CD4-positive, alpha-beta T cell treated with Interleukin-15 for 1 hour (primary cell): ENCODE results near the gene RNF217.
"Not testable (repeated sequence)": the region's sequence is repeated elsewhere in the genome, so short reads cannot be mapped to it uniquely, and the experiment has no call there.

Source experiments
- DNase-seq: peaks from one replicate; pipeline ENCODE4 v3.0.0-alpha.2; 2020

RNF217 gene, protein sequence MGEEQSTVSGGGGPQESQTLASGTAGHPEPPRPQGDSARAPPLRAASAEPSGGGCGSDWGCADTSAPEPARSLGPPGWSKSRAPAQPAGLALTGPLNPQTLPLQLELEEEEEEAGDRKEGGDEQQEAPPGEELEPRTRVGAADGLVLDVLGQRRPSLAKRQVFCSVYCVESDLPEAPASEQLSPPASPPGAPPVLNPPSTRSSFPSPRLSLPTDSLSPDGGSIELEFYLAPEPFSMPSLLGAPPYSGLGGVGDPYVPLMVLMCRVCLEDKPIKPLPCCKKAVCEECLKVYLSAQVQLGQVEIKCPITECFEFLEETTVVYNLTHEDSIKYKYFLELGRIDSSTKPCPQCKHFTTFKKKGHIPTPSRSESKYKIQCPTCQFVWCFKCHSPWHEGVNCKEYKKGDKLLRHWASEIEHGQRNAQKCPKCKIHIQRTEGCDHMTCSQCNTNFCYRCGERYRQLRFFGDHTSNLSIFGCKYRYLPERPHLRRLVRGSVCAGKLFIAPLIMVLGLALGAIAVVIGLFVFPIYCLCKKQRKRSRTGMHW

DNA sequence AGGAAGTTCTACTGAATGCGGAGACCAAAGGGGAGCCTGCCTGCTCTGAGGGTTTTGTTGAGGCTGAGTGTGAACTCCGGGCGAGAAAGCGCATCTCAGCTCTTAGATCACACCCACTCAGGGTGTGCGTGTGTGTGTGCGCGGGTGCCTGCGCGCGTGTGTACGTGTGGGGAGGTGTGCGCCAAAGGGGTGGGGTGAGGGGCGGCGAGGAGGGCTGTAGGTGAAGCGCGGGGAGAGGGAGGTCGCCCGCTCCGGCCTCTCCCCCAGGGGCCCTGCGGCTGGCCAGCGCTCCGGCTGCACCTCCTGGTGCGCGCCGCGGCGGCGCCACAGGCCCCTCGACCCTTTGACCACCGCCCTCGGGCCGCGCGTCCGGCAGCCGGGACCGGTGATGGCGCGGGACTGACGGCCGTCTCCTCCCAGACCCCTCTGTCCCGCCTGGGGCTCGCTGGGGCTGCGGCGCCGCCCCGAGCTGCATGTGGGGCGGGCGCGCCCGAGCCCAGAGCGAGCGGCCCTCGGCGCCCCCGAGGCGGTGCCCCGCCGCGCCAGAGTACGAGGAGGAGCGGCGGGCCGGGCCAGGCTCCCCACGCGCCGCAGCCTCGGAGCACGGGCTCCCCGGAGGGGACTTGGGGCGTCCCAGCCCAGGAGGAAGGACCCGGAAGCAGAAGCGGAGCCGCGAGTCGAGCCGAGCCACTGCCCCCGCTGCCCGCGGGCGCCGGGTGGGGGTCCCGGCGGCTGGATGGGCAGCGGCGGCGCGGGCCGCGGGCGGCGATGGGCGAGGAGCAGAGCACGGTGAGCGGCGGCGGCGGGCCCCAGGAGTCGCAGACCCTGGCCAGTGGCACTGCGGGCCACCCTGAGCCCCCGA, at the start of gene RNF217:
TSS of gene RNF217 (plus strand) at position 661 of the 862 bp plus-strand sequence. CDS start at position 769, 108 bp downstream.
- DNase-seq = no peak

DNA sequence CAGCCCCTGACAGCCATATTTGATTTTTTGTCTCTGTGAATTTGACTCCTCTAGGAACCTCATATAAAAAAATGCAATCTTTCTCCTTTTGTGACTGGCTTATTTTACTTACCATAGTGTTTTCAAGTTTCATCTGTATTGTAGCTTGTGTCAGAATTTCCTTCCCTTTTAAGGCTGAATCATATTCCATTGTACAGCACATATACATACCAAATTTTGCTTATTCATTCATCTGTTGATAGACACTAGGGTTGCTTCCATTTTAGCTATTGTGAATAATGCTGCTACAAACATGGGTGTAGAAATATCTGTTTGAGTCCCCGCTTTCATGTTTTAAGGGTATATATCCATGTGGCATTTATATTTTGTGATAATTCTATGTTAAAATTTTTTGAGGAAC, 49.2 kb upstream of the RNF217 start:
- no peak for DNase-seq

DNA sequence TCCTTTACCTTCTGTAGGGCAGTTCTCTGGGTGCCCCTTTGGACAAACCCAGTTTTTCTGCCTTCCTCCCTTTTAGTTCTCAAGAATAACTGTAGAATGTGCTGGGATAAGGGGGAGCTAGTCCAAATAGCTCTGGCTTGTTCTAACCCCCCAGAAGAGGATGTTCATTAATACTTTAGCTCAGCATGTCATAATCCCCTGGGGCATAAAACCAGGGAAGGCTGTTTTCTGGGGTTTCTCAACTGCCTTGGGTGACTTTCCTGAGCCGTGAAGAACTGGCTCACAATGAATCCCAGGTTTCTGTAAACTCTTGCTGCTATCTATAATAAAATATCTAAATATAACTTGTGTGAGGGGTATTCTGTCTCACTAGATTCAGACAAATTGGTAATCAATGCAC, 44.5 kb upstream of the RNF217 start:
- no peak for DNase-seq

DNA sequence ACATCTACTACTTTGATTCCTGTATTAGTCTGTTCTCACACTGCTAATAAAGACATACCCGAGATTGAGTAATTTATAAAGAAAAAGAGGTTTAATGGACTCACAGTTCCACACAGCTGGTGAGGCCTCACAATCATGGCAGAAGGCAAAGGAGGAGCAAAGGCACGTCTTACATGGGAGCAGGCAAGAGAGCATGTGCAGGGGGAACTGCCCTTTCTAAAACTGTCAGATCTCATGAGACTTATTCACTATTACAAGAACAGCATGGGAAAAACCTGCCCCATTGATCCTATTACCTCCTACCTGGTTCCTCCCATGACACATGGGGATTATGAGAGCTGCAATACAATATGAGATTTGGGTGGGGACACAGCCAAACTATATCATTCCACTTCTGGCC, 42.5 kb upstream of the RNF217 start:
- DNase-seq = not testable (repeated sequence)

DNA sequence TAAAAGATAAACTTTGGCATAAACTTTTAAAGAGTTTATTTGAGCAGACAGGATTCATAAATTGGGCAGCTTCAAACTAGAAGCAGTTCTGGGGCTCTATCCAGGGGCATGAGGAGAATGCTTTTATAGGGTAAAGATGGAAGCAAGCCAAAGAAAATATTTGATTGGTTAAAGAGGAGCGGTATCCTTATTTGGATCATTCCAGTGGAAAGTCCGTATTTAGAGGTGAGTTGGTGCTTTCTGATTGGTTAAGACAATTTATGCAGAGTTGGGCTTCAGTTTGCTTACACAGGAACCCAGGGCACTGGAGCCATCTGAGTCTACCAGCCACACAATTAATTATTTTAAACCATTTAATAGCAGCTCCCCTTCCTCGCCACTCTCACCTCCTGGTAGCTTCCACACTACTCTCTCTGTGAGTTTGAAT, 37.9 kb upstream of the RNF217 start:
- no peak for DNase-seq

DNA sequence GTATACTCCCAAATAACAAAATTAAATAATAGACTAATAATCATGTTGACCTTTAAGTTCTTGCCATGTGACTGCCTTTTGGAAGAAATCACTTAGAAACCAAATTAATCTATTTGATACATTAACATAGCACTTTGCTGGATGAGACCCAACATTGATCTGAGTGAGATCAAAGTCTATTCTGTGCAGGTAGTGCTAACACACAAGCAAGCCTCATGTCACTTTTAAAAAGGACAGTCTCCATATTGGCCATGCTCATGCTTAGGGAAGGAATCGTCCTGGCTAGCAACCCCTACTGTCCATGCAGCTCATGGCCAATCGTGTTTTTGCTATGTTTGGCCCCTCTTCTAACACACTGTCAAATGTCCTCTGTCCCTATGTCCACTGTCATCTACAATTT, 35.8 kb upstream of the RNF217 start:
- no peak for DNase-seq

DNA sequence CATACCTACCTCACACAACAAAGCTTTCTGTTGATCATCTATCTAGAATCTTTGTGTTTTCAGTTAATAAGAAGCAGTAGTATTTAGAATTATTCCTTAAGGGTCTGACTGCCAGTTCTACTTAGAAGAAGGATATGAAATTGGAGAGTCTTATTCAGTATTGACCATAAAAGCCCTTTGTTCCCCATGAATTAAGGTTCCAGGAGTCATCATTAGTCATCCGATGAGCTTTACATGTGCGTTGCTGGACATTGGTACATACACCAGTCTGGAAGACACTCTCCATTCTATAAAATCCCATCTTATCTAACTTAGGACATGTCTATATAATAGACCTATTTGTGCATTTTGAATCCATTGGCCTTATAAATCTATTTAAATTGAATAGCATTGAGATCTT, 34.4 kb upstream of the RNF217 start:
- no peak for DNase-seq

DNA sequence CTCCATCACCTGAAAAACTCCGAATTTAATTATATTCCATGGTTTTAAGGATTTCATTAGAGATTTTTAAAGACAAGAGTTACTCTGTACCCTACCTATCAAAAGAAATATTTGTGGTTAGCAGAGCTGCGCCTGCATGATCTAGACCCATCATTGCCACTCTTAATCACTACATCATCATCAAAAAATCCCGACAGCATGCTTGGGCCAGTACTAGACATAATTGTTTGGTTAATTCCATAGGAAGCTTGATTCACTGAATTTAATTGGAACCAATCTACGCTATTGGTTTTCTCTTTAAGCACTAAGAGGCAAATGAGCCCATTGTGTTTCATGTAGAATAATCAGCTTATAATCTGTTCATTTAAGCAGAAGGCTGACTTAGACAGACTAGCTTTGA, 33.4 kb upstream of the RNF217 start:
- no peak for DNase-seq

DNA sequence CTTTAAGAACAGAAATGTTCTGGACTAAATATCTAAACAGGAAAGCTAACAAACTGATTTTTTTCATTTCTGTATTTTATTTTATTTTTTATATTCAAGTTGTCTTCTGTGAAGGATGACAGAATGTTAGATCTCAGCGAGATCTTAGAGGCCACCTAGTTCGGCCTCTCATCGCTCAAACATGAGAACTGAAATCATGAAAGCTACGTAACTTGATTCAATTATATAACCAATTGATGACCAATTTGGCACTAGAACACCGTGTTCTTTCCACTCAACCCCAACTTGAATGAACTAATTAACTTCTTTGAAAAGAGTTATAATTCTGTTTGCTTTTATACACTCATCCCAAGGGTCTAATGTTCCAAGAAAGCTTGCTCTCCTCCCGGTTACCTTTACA, 24.6 kb upstream of the RNF217 start:
- DNase-seq = no peak

DNA sequence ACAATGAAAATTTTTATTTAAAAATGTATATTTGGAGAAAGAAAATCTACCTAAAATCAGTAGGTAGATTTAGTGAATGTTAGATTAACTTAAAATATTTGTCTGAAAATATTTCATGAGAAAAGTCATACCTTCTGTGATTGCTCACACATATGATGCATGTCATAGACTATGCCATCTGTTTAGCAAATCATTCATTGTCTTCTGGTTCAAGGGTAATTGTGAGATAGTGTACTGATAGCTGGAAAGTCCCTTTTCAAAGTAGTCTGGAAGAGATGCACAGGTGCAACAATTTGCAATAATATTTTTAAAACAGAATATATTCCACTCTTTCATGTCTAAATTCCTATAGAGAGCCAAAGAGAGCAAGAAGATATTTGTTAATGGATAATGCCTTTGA, 21.0 kb upstream of the RNF217 start:
- no peak for DNase-seq

DNA sequence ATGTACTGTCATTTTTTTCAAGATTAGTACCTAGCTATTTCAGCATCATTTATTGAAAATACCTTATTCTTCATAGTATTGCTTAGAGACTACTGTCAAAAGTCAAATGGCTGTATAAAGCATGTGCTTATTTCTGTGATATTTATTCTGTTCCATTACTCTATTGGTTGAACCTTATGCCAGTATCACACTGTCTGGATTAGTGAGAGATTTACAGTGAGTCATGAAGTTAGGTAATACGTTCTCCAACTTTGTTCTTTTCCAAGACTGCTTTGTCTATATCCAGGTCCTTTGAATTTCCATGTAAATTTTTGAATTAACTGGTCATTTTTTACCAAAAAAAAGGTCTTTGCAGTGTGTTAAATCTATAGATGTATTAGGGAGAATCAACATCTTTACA, 18.6 kb upstream of the RNF217 start:
- no peak for DNase-seq

DNA sequence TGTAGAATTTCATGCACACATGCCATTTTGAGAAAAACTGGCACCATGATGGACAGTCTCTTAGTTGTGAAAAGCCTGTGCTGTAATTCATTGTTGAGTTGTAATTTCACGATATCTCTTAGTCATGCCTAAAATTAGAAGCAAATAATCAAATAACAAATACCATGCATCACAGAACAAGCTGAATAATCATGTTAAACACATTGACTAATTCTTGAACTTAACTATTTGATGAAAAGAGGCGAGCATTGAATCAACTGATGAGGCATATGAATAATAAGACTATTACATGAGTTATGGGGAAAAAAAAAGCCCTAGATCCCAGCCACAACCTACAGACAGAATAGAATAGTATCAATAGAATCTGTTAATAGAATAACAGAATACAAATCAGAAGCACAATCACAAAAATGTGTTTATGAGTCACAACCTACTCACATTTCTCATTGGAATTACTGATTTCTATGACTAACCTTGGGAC, 14.2 kb upstream of the RNF217 start:
- no peak for DNase-seq

DNA sequence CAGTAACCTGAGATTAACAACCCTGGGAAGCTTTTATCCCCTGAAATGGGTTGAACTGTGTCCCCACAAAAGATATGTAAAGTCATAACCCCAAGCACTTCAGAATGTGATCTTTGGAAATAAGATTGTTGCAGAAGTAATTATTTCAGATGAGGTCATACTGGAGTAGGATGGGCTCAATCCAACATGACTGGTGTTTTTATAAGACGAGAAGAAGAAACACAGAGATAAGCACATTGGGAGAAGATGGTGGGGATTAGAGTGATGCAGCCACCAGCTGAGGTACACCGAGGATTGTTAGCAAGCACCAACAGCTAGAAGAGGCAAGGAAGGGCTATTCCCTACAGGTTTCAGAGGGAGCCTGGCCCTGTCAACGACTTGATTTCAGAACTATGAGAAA, 12.5 kb upstream of the RNF217 start:
- no peak for DNase-seq

DNA sequence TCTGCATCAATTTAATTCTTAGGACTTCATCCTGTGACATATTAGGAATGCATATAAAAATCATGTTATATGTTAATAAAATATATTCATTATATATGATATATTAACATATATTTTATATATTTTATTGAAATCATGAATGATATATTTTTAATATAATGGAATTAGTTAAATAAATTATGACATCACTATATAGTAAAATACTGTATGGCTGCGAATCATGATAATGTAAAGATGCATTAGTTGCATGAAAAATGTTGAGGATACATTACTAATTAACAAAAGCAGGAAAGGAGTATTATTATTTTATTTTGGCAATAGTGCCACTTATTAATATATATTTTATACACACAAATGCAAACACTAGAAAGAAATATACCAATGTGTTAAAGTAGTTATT, 8.4 kb upstream of the RNF217 start:
- no peak for DNase-seq

DNA sequence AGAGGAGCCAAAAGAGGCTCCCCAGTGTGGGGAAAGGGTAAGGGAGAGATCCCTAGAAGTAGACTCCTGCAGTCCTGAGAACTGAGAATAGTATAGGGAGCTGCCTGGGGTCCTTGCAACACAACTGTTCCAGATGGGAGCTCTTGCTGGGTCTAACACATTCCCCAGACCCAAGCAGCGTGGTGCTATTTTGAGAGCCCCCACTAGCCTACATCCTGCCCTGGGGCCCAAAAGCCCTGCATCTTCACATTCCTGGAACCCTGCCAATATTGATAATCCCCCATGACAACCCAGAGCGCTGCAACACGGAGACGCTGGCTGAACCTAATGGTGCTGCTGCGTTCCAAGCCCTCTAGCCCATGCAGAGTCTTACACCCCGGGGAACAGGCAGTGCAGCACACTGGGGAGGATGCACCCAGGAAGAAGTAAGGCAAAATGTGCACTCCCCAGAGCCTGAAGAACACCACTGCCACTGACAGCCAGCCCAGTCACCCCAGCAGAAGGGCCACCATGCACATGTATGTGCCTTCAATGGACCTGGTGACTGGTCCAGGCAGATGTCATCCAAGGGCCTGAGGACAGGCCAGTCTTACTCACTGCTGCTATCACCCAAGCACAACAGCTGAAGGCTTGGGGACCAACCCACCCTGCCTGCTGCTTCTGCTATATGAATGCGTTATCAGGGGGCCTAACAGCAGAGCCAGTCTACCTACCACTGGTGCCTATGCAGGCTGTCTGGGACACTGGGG, 7.0 kb upstream of the RNF217 start:
- no peak for DNase-seq

DNA sequence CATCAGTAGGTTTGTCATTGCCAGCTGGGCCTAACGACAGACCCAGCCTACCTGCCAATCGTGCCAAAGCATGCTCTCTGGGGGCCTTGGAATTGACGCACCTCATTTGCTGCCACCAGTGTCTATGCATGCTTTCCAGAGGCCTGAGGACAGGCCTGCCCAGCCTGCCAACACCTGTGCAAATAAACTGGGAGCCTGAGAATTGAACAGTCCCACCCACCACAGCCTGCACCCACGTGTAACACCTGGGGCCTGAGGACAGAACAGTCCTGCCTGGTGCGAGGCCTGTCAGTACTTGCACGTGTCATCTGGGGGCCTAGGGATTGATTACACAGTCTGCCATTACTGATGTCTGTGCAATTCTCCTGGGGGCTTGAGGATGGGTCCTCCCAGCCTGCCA, 6.2 kb upstream of the RNF217 start:
- DNase-seq = no peak

DNA sequence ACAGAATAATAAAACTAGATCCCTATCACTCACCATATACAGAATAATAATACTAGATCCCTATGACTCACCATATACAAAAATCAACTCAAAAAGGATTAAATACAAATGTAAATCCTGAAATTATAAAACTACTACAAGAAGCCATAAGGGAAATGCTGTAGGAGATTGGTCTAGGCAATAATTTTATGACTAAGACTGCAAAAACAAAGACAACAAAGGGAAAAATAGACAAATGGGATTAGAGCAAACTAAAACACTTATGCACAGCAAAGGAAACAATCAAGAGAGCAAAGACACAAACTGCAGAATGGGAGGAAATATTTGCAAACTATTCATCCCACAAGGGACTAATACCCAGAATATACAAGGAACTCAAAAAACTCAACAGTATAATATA, 4.1 kb upstream of the RNF217 start:
- no peak for DNase-seq

DNA sequence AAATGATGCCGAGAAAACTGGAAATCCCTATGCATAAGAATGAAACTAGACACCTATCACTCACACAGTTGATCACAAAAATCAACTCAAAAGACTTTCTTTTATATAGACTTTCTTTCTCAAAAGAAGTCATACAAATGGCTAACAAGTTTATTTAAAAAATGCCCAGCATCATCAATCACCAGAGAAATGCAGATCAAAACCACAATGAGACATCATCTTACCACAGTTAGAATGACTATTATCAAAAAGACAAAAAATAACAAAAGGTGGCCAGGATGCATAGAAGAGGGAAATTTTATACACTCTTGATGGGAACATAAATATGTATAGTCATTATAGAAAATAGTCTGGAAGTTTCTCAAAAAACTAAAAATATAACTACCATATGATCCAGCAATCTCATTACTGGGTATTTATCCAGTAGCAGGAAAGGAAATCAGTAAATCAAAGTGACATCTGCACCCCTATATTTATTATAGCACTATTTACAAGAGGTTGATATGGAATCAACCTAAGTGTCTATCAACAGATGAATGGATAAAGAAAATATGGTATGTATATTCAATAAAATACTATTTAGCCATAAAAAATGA, 3.4 kb upstream of the RNF217 start:
- no peak for DNase-seq

DNA sequence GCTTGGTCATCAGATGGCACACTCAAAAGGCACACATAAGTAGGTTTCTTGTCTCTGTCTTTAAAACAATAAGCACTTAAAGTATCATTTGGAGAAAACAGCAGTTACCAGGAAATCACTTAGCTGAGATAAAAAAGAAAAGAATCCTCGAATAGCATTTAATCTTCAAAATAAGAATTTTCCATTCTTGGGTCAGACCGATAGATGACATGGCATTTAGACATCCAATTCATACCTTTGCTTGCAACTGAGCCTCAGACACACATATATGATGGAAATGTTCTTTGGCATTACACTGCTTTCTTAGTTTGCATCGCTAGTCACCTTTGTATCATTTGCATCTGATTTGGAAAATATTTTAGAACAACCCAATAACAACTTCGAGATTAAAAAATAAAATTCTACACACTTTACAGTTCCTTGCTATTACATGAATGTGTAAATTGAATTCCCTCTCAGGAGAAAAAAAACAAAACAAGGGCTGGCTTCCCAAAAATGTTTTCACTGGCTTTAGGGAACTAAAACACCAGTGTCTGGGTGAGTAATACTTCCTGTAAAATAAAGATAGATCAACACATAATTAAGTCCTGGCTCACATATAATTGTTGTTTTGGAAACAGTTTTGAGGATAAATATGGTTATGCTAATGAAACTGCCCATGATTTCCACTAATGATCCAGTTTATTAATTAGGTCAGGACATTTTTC, 1.3 kb upstream of the RNF217 start:
- no peak for DNase-seq

DNA sequence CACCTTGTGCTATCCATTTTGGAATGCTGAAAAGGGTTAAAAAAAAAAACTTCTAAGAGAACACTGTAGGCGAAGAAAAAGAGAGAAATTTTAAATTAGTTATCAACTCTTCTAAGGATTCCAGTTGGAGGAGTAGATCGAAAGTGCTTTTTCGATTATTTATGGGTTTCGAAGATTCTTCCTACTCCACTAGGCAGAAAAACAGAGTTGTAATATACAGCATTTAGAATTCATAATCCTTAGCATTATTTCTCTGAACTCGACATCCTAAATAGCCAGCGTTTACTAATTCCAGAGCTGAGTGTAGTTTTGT, 817 bp upstream of the RNF217 start:
- DNase-seq = no peak

DNA sequence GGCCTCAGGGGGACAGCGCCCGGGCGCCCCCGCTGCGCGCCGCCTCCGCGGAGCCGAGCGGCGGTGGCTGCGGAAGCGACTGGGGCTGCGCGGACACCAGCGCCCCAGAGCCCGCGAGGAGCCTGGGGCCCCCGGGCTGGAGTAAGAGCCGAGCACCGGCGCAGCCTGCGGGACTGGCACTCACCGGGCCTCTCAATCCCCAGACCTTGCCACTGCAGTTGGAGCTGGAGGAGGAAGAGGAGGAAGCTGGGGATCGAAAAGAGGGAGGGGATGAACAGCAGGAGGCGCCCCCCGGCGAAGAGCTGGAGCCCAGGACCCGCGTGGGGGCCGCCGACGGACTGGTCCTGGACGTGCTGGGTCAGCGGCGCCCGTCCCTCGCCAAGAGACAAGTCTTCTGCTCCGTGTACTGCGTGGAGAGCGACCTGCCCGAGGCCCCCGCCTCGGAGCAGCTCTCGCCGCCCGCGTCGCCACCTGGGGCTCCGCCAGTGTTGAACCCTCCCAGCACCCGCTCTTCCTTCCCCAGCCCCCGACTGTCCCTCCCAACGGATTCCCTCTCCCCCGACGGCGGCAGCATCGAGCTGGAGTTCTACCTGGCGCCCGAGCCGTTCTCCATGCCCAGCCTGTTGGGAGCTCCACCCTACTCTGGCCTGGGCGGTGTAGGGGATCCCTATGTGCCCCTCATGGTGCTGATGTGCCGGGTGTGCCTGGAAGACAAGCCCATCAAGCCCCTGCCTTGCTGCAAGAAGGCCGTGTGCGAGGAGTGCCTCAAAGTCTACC, 590 bp downstream of the RNF217 start:
- DNase-seq = no peak
